SK-N-MC (cell line): ENCODE measurements around the gene ASB14.

Experiments used
- EZH2 ChIP-seq: fragments of 200-600 bp; sonication (generic); IDR thresholded peaks from one replicate; pipeline ENCODE4 v1.6.1; 2017; ENCODE audit warnings: antibody characterized with exemption
- FOXP2 ChIP-seq: optimal IDR thresholded peaks from 2 replicates; pipeline ENCODE3; 2011; ENCODE audit warnings: mild to moderate bottlenecking, moderate library complexity; ENCODE audit not compliant: insufficient read depth; ENCODE audit errors: extremely low read length, control extremely low read depth
- POLR2AphosphoS5 ChIP-seq: IDR thresholded peaks from 2 replicates; pipeline ENCODE4 v1.6.1; 2012; ENCODE audit warnings: mild to moderate bottlenecking, low read depth, low read length, borderline replicate concordance

GRCh38 chr3:57261119-57261518 is 31.4 kb downstream of the ASB14 start:
- TF ChIP-seq POLR2AphosphoS5 = no peak
- no peak for TF ChIP-seq EZH2
- no peak for TF ChIP-seq FOXP2
